CD14-positive monocyte (primary cell): ENCODE results near the gene LGALS1. TPM values are rescaled to one million over a fixed set of nuclear protein-coding genes. Genes with fewer than 3 reads are reported as not detected.

Source experiments
- DNase-seq, 3 donors: peaks; one replicate each; pipeline ENCODE4 v3.0.0-alpha.2; 2011 to 2022
- H2AFZ ChIP-seq: 2 replicates; pipeline ENCODE4 v1.6.0; 2012; ENCODE audit warnings: mild to moderate bottlenecking, low read depth, low read length, inconsistent platforms; ENCODE audit not compliant: insufficient read depth, poor library complexity, severe bottlenecking
- H3K27ac ChIP-seq, 2 donors: 1 replicate in 1 of 2; 2 replicates in 1 of 2; pipeline ENCODE4 v1.5.1; 2012 to 2013; ENCODE audit warnings: low read length in 2 of 2, control low read depth in 1 of 2, inconsistent platforms in 1 of 2, low read depth in 1 of 2, mild to moderate bottlenecking in 1 of 2
- H3K27me3 ChIP-seq, 2 donors: one replicate each; pipeline versions ENCODE4 v1.6.0 to v1.6.1; 2011 to 2013; ENCODE audit warnings: low read length in 2 of 2; ENCODE audit not compliant: control insufficient read depth in 2 of 2, insufficient read depth in 2 of 2
- H3K36me3 ChIP-seq, 2 donors: replicated peaks in 1 of 2; 1 replicate in 1 of 2; 2 replicates in 1 of 2; pipeline versions ENCODE4 v1.5.1 to v1.6.1; 2012 to 2013; ENCODE audit warnings: low read length in 2 of 2, control low read depth in 1 of 2, inconsistent platforms in 1 of 2, mild to moderate bottlenecking in 1 of 2; ENCODE audit not compliant: insufficient read depth in 2 of 2, control insufficient read depth in 1 of 2
- H3K4me1 ChIP-seq, 2 donors: 1 replicate in 1 of 2; 2 replicates in 1 of 2; pipeline versions ENCODE4 v1.5.1 to v1.6.1; 2012 to 2013; ENCODE audit warnings: low read length in 2 of 2, control low read depth in 1 of 2, inconsistent platforms in 1 of 2, mild to moderate bottlenecking in 1 of 2, moderate library complexity in 1 of 2; ENCODE audit not compliant: insufficient read depth in 2 of 2, control insufficient read depth in 1 of 2
- H3K4me2 ChIP-seq: replicated peaks from 2 replicates; pipeline ENCODE3; 2012; ENCODE audit warnings: low read length, moderate library complexity, mild to moderate bottlenecking; ENCODE audit not compliant: poor library complexity, severe bottlenecking; ENCODE audit errors: extremely low read depth
- H3K4me3 ChIP-seq, 3 experiments: fragments of 200-600 bp in 1 of 3; sonication (generic) in 1 of 3; replicated peaks in 1 of 3; 1 replicate in 2 of 3; 2 replicates in 1 of 3; pipeline ENCODE4 v1.5.1; 2011 to 2013; ENCODE audit warnings: low read length in 3 of 3, mild to moderate bottlenecking in 3 of 3, control low read depth in 2 of 3, low read depth in 2 of 3, inconsistent platforms in 1 of 3, moderate library complexity in 1 of 3
- H3K79me2 ChIP-seq: 2 replicates; pipeline ENCODE4 v1.6.0; 2012; ENCODE audit warnings: mild to moderate bottlenecking, control low read depth, inconsistent platforms, low read length, moderate library complexity; ENCODE audit not compliant: insufficient read depth
- H3K9ac ChIP-seq: 2 replicates; pipeline ENCODE4 v1.6.0; 2017; ENCODE audit warnings: low read length, mild to moderate bottlenecking; ENCODE audit not compliant: insufficient read depth, poor library complexity, severe bottlenecking
- H3K9me3 ChIP-seq, 2 donors: replicated peaks in 1 of 2; 1 replicate in 1 of 2; 2 replicates in 1 of 2; pipeline versions ENCODE4 v1.5.1 to v1.6.1; 2012 to 2013; ENCODE audit warnings: low read length in 2 of 2, control low read depth in 1 of 2; ENCODE audit not compliant: control insufficient read depth in 1 of 2, insufficient read depth in 1 of 2
- H4K20me1 ChIP-seq: 2 replicates; pipeline ENCODE4 v1.6.0; 2012; ENCODE audit warnings: mild to moderate bottlenecking, low read length, control low read depth, moderate library complexity; ENCODE audit not compliant: insufficient read depth
- H3K27ac Mint-ChIP-seq, 7 donors: one replicate each; pipeline ENCODE4 v1.8.0; 2020; ENCODE audit warnings: mild to moderate bottlenecking in 7 of 7, mixed read lengths in 7 of 7, moderate library complexity in 6 of 7, inconsistent platforms in 2 of 7
- H3K27me3 Mint-ChIP-seq, 3 donors: one replicate each; pipeline ENCODE4 v1.8.0; 2021 to 2022; ENCODE audit warnings: low read depth in 3 of 3, mild to moderate bottlenecking in 3 of 3, mixed read lengths in 3 of 3, moderate library complexity in 3 of 3, inconsistent platforms in 1 of 3
- H3K36me3 Mint-ChIP-seq, 2 donors: one replicate each; pipeline ENCODE4 v1.8.0; 2020; ENCODE audit warnings: mixed read lengths in 2 of 2, inconsistent platforms in 1 of 2, mild to moderate bottlenecking in 1 of 2
- H3K4me1 Mint-ChIP-seq: one replicate; pipeline ENCODE4 v1.8.0; 2020; ENCODE audit warnings: mild to moderate bottlenecking, mixed read lengths
- H3K4me3 Mint-ChIP-seq, 2 donors: one replicate each; pipeline ENCODE4 v1.8.0; 2020; ENCODE audit warnings: mild to moderate bottlenecking in 2 of 2, mixed read lengths in 2 of 2, moderate library complexity in 1 of 2
- H3K9me3 Mint-ChIP-seq, 7 donors: one replicate each; pipeline ENCODE4 v1.8.0; 2020 to 2022; ENCODE audit warnings: mixed read lengths in 7 of 7, mild to moderate bottlenecking in 6 of 7, moderate library complexity in 6 of 7, inconsistent platforms in 2 of 7
- CTCF ChIP-seq: fragments of 200-600 bp; IDR thresholded peaks from one replicate; pipeline ENCODE4 v1.8.0; 2022; ENCODE audit warnings: antibody characterized with exemption, mild to moderate bottlenecking
- WGBS: methylation state at CpG from one replicate; pipeline ENCODE4 v1.1.5; 2013; ENCODE audit warnings: missing lambda C conversion rate; ENCODE audit not compliant: insufficient coverage; 5-methylcytosine and 5-hydroxymethylcytosine counted together
- intact Hi-C, 2 donors: fragments of 100-400 bp; cut with micrococcal nuclease; formaldehyde crosslinking; loops; one replicate each; pipeline versions ENCODE4 v1.15.0 to v1.15.1; 2023
- polyA plus RNA-seq, 3 donors: library from polyadenylated mRNA; depleted of rRNA in 1 of 3; unstranded in 2 of 3; stranded (reverse) in 1 of 3; fragments of 300-500 nt in 2 of 3; fragments of >200 nt in 1 of 3; fragmentation: Illumina TruSeq in 2 of 3; gene quantifications; 1 replicate in 2 of 3; 2 replicates in 1 of 3; pipeline ENCODE4 v1.2.3, GENCODE V29; 2012 to 2021

Gene LGALS1
- polyA plus RNA-seq, 3 donors: 1,719 to 2,320 (median 1,844) TPM

GRCh38 chr22:37626144-37626543, 49.3 kb upstream of the LGALS1 start:
- no peaks in the 10 kb centered on the region for H3K9me3 Mint-ChIP-seq
- Histone ChIP-seq H3K9ac (no peak overlapping the region), H3K36me3 (peaks cover 49 to 68% of the 10 kb centered on the region in 2 donors), H3K27me3 (no peaks in the 10 kb centered on the region), H3K4me2 (no peak overlapping the region), H2AFZ (no peak overlapping the region), H3K4me3 (no peak overlapping the region), H3K4me1 (peaks cover 30 to 33% of the 10 kb centered on the region in 2 donors), H3K9me3 (no peaks in the 10 kb centered on the region), H3K27ac (no peak overlapping the region), H3K79me2 (peaks cover 3% of the 10 kb centered on the region), H4K20me1 (peaks cover 6% of the 10 kb centered on the region)
- no peak for TF ChIP-seq CTCF
- peaks cover 38% of the 10 kb centered on the region for H3K4me1 Mint-ChIP-seq
- no peak overlapping the region for H3K4me3 Mint-ChIP-seq
- intact Hi-C loops: no loop called here
- H3K27ac Mint-ChIP-seq: peak overlapping the region in 2 of 7 donors; percentile 37 to 83
- DNase-seq: no peak
- peaks cover 0 to 1% (median 0%) of the 10 kb centered on the region in 3 donors for H3K27me3 Mint-ChIP-seq
- H3K36me3 Mint-ChIP-seq: peaks cover 54 to 76% of the 10 kb centered on the region in 2 donors
- 86% methylated on average over 9 of the region's 11 CpGs for WGBS

- Histone ChIP-seq H3K36me3 (peaks cover 49 to 68% of the 10 kb centered on the region in 2 donors), H3K27ac (no peak overlapping the region)
- H3K27me3 Mint-ChIP-seq: peaks cover 0 to 1% (median 0%) of the 10 kb centered on the region in 3 donors
Observed at GRCh38 chr22:37626556-37627075, 48.8 kb upstream of the LGALS1 start.

More at GRCh38 chr22:37626556-37627075, 48.8 kb upstream of the LGALS1 start:
- Histone ChIP-seq H3K4me2 (no peak overlapping the region), H3K9ac (no peak overlapping the region), H2AFZ (no peak overlapping the region), H3K79me2 (peaks cover 3% of the 10 kb centered on the region), H3K9me3 (no peaks in the 10 kb centered on the region), H3K4me1 (peaks cover 33 to 36% of the 10 kb centered on the region in 2 donors), H3K27me3 (no peaks in the 10 kb centered on the region), H4K20me1 (peaks cover 6% of the 10 kb centered on the region), H3K4me3 (peak overlapping the region in 1 of 3 experiments; percentile 58)
- Mint-ChIP-seq H3K27ac (peak overlapping the region in 5 of 7 donors; percentile 35 to 83 (median 71)), H3K36me3 (peaks cover 53 to 76% of the 10 kb centered on the region in 2 donors), H3K4me1 (peaks cover 42% of the 10 kb centered on the region), H3K9me3 (no peaks in the 10 kb centered on the region), H3K4me3 (peak overlapping the region in 1 of 2 donors; percentile 49)
- TF ChIP-seq CTCF: no peak
- 76% methylated on average over 11 of the region's 13 CpGs for WGBS
- DNase-seq: no peak
- intact Hi-C loops: no loop called here
